ENCODE data around the gene NF2.

DNA sequence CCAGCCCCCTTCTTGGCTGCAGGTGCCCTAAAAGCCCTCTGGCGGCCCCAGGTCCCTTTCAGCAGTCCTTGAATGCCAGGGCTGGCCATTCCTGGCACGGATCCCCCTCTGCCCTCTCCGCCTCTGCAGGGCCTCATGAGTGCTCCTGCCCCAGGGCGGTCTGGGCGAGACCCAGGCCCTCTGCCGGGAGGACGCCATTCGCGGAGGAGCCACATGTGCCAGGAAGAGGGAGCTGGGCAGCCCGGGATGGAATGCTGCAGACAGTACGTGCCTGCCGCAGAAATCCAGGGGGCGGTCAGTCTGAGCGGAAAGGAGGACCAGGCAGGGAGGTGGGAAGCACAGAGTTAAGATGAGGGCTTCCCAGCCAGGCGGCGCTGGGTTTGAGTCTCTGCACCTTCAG is 119.2 kb downstream of the NF2 start:
- TF ChIP-seq CTCF (IDR thresholded peaks at IDR 0.05) = no peak
- no peak for TF ChIP-seq POLR2AphosphoS5 (IDR thresholded peaks at IDR 0.05)
- TF ChIP-seq POLR2A (IDR thresholded peaks at IDR 0.05) = no peak
